Measurements from ENCODE around the gene FOXO4.

Gene FOXO4

DNA sequence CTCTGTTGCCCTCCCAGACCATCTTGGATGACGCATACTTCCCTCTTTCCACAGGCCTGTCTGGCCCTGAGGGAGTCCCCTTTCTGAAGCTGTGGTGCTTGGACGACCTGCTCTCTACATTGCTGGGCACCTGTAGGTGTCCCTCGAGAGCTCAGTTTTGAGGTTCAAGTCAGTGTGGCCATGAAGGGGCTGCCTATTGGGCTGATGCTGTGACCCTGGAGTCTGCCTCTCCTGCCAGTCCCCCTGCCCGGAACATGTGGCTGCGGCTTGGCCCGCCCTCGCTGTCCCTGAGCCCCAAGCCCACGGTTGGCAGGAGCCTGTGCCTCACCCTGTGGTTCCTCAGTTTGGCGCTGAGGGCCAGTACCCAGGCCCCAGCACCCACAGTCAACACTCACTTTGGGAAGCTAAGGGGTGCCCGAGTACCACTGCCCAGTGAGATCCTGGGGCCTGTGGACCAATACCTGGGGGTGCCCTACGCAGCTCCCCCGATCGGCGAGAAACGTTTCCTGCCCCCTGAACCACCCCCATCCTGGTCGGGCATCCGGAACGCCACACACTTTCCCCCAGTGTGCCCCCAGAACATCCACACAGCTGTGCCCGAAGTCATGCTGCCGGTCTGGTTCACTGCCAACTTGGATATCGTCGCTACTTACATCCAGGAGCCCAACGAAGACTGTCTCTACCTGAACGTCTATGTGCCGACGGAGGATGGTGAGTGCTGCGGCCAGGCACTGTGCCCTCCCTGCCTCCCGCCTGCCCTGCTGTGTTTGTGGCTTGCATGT, 52.0 kb downstream of the FOXO4 start:
- DNase-seq, result no peak

DNA sequence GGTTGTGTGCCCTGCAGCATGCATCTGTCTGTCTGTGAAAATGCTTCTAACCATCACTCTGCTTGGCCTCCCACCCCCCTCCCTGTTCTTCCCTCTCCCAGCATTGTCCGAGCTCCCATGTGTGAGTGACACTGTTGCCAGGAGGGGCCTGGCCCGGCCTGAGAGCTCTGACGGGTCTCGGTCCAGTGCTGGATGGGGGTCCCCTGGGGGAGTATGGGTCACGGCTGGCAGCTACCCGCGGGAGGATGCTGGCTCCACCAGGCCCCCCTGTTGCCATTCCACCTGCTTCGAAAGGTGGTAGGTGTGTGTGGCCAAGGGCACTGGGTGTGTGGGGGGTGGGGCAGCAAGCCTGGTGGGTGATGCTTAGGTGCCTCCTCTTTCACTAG, 52.6 kb downstream of the FOXO4 start:
- DNase-seq, result no peak

- no peak for DNase-seq
Measured at GRCh38 chrX:71151366-71151765, 55.7 kb downstream of the FOXO4 start.
